Measurements from ENCODE around the gene ARHGAP10. TPM values are rescaled to one million over a fixed set of nuclear protein-coding genes. Genes with fewer than 3 reads are reported as not detected.

Gene ARHGAP10
- total RNA-seq, 2 donors from 2014 or later: 30.3 to 69.6 TPM

GRCh38 chr4:148071009-148071408 lies 339.1 kb downstream of the ARHGAP10 start:
- no peak for DNase-seq (ENCODE audit: low spot score)
- H3K4me1 ChIP-seq (replicated peaks): no peaks in the 10 kb centered on the region
- no peaks in the 10 kb centered on the region for H3K36me3 ChIP-seq
- no peaks in the 10 kb centered on the region for H3K27me3 ChIP-seq (replicated peaks; ENCODE audit: insufficient read depth)
- no peak overlapping the region for H3K4me3 ChIP-seq
- H3K27ac ChIP-seq: no peak overlapping the region
- no peaks in the 10 kb centered on the region for H3K9me3 ChIP-seq
- 91% methylated on average over 4 of the region's 4 CpGs for WGBS
- intact Hi-C loops (cut with DNase I): no loop called here
- TF ChIP-seq POLR2A (IDR thresholded peaks at IDR 0.05) (no peak), POLR2AphosphoS5 (IDR thresholded peaks at IDR 0.05) (no peak)
- TF ChIP-seq, protein P1, sequence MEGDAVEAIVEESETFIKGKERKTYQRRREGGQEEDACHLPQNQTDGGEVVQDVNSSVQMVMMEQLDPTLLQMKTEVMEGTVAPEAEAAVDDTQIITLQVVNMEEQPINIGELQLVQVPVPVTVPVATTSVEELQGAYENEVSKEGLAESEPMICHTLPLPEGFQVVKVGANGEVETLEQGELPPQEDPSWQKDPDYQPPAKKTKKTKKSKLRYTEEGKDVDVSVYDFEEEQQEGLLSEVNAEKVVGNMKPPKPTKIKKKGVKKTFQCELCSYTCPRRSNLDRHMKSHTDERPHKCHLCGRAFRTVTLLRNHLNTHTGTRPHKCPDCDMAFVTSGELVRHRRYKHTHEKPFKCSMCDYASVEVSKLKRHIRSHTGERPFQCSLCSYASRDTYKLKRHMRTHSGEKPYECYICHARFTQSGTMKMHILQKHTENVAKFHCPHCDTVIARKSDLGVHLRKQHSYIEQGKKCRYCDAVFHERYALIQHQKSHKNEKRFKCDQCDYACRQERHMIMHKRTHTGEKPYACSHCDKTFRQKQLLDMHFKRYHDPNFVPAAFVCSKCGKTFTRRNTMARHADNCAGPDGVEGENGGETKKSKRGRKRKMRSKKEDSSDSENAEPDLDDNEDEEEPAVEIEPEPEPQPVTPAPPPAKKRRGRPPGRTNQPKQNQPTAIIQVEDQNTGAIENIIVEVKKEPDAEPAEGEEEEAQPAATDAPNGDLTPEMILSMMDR (IDR thresholded peaks at IDR 0.05): no peak

- Histone ChIP-seq H3K9me3 (no peaks in the 10 kb centered on the region), H3K4me1 (replicated peaks) (no peaks in the 10 kb centered on the region), H3K36me3 (no peaks in the 10 kb centered on the region), H3K27ac (no peak overlapping the region), H3K4me3 (no peak overlapping the region), H3K27me3 (replicated peaks; ENCODE audit: insufficient read depth) (no peaks in the 10 kb centered on the region)
- WGBS: 86% methylated on average over 9 of the region's 9 CpGs
- no peak for DNase-seq (ENCODE audit: low spot score)
- no peak for TF ChIP-seq POLR2A (IDR thresholded peaks at IDR 0.05)
- TF ChIP-seq, protein P1 (IDR thresholded peaks at IDR 0.05): no peak
- intact Hi-C loops (cut with DNase I): no loop called here
These were observed 340.9 kb downstream of the ARHGAP10 start for GRCh38 chr4:148072789-148073188.

- TF ChIP-seq, protein P1 (IDR thresholded peaks at IDR 0.05): no peak
- TF ChIP-seq POLR2A (IDR thresholded peaks at IDR 0.05) (no peak), POLR2AphosphoS5 (IDR thresholded peaks at IDR 0.05) (no peak)
- WGBS: 95% methylated on average over 6 of the region's 6 CpGs
- H3K27me3 ChIP-seq (replicated peaks; ENCODE audit: insufficient read depth): no peaks in the 10 kb centered on the region
- H3K27ac ChIP-seq: no peak overlapping the region
- no peaks in the 10 kb centered on the region for H3K9me3 ChIP-seq
- no peak for DNase-seq (ENCODE audit: low spot score)
- intact Hi-C loops (cut with DNase I): no loop called here
- no peaks in the 10 kb centered on the region for H3K36me3 ChIP-seq
- H3K4me3 ChIP-seq: no peak overlapping the region
- H3K4me1 ChIP-seq (replicated peaks): no peaks in the 10 kb centered on the region
These were observed 341.5 kb downstream of the ARHGAP10 start for GRCh38 chr4:148073349-148073748.

GRCh38 chr4:148074462-148074861 lies 342.6 kb downstream of the ARHGAP10 start:
- Histone ChIP-seq H3K36me3 (no peaks in the 10 kb centered on the region), H3K27ac (no peak overlapping the region), H3K4me3 (no peak overlapping the region), H3K27me3 (replicated peaks; ENCODE audit: insufficient read depth) (no peaks in the 10 kb centered on the region), H3K9me3 (no peaks in the 10 kb centered on the region), H3K4me1 (replicated peaks) (no peaks in the 10 kb centered on the region)
- WGBS: 90% methylated on average over 5 of the region's 5 CpGs
- DNase-seq (ENCODE audit: low spot score): no peak
- intact Hi-C loops (cut with DNase I): no loop called here
- TF ChIP-seq POLR2A (IDR thresholded peaks at IDR 0.05) (no peak), POLR2AphosphoS5 (IDR thresholded peaks at IDR 0.05) (no peak)
- TF ChIP-seq, protein P1 (IDR thresholded peaks at IDR 0.05): no peak

DNA sequence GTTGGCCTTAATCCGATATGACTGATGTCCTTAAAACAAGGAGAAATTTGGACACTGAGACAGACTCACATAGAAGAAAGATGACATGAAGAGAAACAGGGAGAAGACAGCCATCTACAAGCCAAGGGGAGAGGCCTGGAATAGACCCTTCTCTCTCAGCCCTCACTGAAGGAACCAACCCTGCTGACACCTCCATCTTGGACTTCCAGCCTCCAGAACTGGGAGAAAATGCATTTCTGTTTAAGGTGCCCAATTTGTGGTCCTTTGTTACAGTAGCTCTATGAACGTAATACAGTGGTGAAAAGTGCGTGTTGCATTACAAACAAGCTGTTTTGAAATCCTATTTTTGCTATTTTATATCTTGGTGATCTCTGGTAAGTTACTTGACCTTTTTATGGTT lies 343.6 kb downstream of the ARHGAP10 start:
- Histone ChIP-seq H3K36me3 (no peaks in the 10 kb centered on the region), H3K27me3 (replicated peaks; ENCODE audit: insufficient read depth) (no peaks in the 10 kb centered on the region), H3K9me3 (no peaks in the 10 kb centered on the region), H3K4me3 (no peak overlapping the region), H3K4me1 (replicated peaks) (no peaks in the 10 kb centered on the region), H3K27ac (no peak overlapping the region)
- intact Hi-C loops (cut with DNase I): no loop called here
- TF ChIP-seq, protein P1 (IDR thresholded peaks at IDR 0.05): no peak
- TF ChIP-seq POLR2A (IDR thresholded peaks at IDR 0.05): no peak
- TF ChIP-seq POLR2AphosphoS5 (IDR thresholded peaks at IDR 0.05): no peak
- no peak for DNase-seq (ENCODE audit: low spot score)
- 93% methylated on average over 3 of the region's 3 CpGs for WGBS

Data from prostate gland (tissue), 2 donors.